ENCODE data around the gene PSMB2.
"Not testable (repeated sequence)": the region's sequence is repeated elsewhere in the genome, so short reads cannot be mapped to it uniquely, and the experiment has no call there.

GRCh38 chr1:35585805-35586204 is 55.5 kb downstream of the PSMB2 start:
- TF ChIP-seq TEAD4 (IDR thresholded peaks at IDR 0.05; ENCODE audit: low read depth, low read length); CTCF (IDR thresholded peaks at IDR 0.05; ENCODE audit: control extremely low read depth in 1 of 3, insufficient read depth in 1 of 3, low read depth in 1 of 3, low read length in 3 of 3); ATF2 (IDR thresholded peaks at IDR 0.05; ENCODE audit: low read length); RNF2 (IDR thresholded peaks at IDR 0.05; ENCODE audit: borderline replicate concordance, low read depth, low read length, missing control alignments, poor library complexity, severe bottlenecking); RAD21 (IDR thresholded peaks at IDR 0.05 in 1 of 2, conservative IDR thresholded peaks at IDR 0.05 in 1 of 2; ENCODE audit: low read depth in 2 of 2, low read length in 2 of 2); POLR2A (IDR thresholded peaks at IDR 0.05; ENCODE audit: control extremely low read depth in 1 of 2, low read depth in 2 of 2, low read length in 2 of 2); ATF3 (IDR thresholded peaks at IDR 0.05; ENCODE audit: insufficient read depth, low read depth, low read length); POLR2AphosphoS5 (IDR thresholded peaks at IDR 0.05; ENCODE audit: low read depth, low read length); EP300 (IDR thresholded peaks at IDR 0.05; ENCODE audit: borderline replicate concordance in 1 of 2, low read depth in 2 of 2, low read length in 2 of 2); EZH2 (IDR thresholded peaks at IDR 0.05; ENCODE audit: low read depth, low read length, severe bottlenecking); TCF12 (IDR thresholded peaks at IDR 0.05; ENCODE audit: low read depth, low read length): not testable (repeated sequence)

Measured in H1 (cell line).